Left cardiac atrium (tissue), 4 donors: ENCODE data around the gene SNN. TPM values are rescaled to one million over a fixed set of nuclear protein-coding genes. Genes with fewer than 3 reads are reported as not detected.

Source experiments
- ATAC-seq, 2 donors: fragments of 200-7000 bp; cut with Tn5 transposase; one replicate each; pipeline ENCODE4 v1.9.1; 2020; ENCODE audit warnings: mild to moderate bottlenecking in 2 of 2, moderate library complexity in 2 of 2
- DNase-seq: peaks from one replicate; pipeline ENCODE4 v3.0.0-alpha.2; 2020
- intact Hi-C, 2 donors: fragments of 100-400 bp; cut with DNase I; formaldehyde crosslinking; loops; one replicate each; pipeline versions ENCODE4 v1.14.1 to v1.15.1; 2022 to 2023
- total RNA-seq, 2 donors: library from RNA; stranded (reverse); fragmentation: NEBNext Ultra II Directional; extraction: Animal tissue kit (Norgen Biotek cat#: 25700); gene quantifications; one replicate each; pipeline ENCODE4 v1.2.1, GENCODE V29; 2021
- donor health status: DM: no; HTN: yes; CAD: no.
- donor health status: DM: no; HTN: yes; CAD: no; lungs with severe emphysema.
- donor health status: DM: yes; HTN: yes; CAD: no.
- donor health status: Dilated cardiomyopathy.

Gene SNN
- total RNA-seq, 2 donors from 2014 or later, result 27.5 to 33.7 TPM

DNA sequence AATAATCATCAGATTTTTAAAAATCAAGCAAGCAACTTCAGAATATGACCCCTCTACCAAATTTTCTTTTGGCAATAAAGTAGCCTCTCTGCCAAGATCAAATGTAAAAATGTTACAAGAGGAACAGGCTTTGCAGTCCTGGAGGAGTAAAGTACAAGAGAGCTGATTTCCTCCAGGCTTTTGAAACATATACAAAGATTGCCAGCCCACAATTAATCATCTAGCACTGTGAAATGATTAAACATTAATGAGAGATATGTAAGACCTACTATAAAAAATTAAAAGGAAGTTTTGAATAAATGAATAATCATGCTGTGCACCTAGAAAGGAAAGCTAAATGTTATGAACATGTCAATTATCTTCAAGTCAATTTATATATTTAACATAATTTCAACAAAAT, 48.1 kb downstream of the SNN start:
- ATAC-seq (no peak), DNase-seq (no peak)
- intact Hi-C loops, result loop anchor here (5.0 to 10.0 kb wide), 2 partner anchors 182 to 184 kb away; no protein-coding TSS in a partner anchor

DNA sequence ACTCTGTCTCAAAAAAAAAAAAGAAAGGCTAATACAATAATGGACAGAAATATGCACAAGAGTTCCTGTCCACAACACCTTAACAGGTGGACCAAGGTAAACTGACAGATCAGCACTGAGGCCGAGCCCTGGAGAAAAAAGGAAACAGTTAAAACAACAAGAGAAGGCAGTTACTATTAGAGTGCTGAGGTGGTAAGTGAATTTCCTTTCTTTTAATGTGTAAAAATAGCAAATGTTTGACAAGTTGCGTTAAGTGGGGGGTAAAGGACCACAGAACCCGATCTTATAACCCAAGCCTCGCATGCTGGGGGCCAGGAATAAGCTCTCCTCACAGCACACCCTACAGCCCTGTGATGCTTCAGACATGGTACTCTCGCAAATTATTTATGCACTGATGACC, 49.6 kb downstream of the SNN start:
- ATAC-seq, result no peak
- DNase-seq, result no peak
- intact Hi-C loops, result loop anchor here (2.0 to 10.0 kb wide), 3 partner anchors 183 to 319 kb away; no protein-coding TSS in a partner anchor

- ATAC-seq, result no peak
- intact Hi-C loops, result loop anchor here (2.0 to 10.0 kb wide), 3 partner anchors 184 to 320 kb away; no protein-coding TSS in a partner anchor
- DNase-seq, result no peak
Measured at GRCh38 chr16:11719171-11719570, 50.9 kb downstream of the SNN start.

GRCh38 chr16:11719762-11720161, 51.5 kb downstream of the SNN start:
- DNase-seq (no peak), ATAC-seq (no peak)
- intact Hi-C loops, result loop anchor here (2.0 to 10.0 kb wide), 3 partner anchors 185 to 321 kb away; no protein-coding TSS in a partner anchor

DNA sequence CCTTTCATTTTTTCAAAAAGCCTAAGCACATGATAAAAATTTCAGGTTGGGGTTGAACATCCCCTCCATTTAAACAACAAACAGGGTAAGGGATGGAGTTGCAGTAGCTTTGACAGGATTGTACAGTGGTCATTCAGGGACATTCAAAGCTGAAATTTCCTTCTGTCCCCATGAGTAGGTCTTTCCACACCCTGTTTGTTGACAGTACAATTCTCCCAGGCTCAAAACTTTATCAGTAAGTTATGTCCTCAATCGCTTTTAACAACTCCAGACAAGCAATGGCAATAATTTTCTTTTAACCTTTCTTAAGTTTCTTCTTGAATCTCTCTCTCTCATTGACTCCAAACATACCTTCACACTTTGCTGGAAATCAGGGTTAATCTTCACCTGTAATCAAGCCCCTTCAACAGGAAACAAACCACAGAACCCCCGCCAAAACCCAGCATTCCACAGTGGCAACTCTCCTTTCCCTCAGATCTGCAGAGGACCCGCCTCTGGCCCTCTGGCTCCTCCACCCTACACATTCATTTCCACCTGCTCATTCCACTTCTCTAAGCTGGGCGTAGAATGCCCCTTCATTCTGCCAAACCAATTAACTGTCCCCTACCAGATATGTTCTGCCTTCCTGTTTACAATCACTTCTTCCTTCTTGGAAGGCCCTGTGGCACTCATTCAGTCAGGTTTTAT, 53.7 kb downstream of the SNN start:
- intact Hi-C loops, result no loop called here
- ATAC-seq, result no peak
- DNase-seq, result no peak

DNA sequence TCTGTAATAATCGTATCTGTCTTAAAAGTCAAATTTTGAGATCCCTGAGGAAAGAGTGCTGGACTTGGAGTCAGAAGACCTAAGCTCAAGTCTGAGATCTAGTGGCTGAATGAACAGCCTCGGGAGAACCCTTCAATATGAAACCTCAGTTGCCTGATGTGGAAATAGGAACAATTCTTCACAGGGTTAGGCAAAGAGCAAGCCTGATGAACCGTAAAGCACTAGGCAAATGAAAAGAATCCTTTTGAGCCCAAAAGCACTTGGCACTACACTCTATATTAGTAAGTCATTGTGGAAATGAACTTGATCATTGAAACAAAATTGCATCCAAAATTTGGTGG, 54.2 kb downstream of the SNN start:
- intact Hi-C loops, result no loop called here
- no peak for DNase-seq

DNA sequence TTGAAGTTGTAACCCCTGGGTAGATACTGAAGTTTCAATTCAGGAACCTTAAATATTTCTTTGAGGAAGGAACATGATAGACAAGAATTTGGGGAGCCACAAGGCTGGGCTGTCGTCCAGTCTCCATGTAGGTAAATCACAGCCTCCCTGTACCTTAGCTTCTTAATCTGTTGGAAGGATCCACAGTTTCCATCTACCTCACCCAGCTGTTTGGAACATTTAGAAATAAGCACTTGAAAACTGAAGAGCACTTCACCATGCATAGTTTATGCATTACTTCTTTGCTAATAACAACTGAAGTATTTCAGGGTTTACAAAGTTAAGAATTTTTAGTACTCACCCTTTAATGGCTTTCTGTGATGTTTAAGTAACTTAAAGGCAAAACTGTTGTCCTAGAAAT, 57.2 kb downstream of the SNN start:
- DNase-seq (no peak), ATAC-seq (no peak)
- intact Hi-C loops, result no loop called here

More for the DNA sequence above, 54.2 kb downstream of the SNN start:
- ATAC-seq, result no peak

DNA sequence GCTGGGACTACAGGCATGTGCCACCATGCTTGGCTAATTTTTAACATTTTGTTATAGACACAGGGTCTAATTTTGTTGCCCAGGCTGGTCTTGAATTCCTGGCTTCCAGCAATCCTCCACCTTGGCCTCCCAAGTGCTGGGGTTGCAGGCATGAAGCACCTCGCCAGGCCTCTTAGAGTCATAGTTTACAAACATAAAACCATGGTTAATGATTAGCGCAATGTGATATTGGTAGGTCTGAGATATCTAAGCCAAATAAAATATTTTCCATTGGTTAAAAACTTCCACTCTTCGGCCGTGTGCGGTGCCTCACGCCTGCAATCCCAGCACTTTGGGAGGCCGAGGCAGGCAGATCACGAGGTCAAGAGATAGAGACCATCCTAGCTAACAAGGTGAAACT, 57.8 kb downstream of the SNN start:
- ATAC-seq (no peak), DNase-seq (no peak)
- intact Hi-C loops, result no loop called here

DNA sequence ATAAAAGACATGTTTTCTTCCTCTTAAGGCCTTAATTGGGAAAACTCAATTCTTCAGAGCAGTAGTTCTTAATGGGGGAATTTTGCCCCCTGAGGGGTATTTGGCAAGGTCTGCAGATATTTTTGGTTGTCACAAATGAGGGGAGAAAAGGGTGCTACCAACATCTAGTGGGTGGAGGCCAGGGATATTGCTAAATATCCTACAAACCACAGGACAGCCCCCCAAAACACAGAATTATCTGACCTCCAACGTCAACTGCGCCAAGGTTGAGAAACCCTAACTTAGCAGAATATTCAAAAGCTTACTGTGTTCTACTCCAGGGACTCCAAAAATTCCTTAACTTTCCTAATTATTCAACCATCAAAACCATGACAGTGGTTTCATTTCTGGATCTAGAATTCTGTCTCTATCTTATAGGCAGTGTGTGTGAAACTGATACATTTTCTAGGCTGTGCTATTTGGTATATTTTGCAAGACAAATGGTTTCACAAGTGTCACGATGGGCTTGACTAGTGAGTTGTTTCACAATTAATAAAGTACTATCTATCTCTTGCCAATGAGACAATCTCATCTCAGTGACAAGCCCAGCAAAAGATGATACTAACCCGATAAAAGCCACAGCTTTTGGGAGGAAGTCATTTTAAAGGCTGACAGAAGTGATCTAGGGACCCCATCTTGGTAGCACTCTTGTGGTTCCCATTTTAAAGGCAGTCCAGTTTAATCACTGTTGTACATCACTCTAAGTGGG, 59.7 kb downstream of the SNN start:
- ATAC-seq (no peak), DNase-seq (no peak)
- intact Hi-C loops, result no loop called here

Other genes with a start within 250 kb of the SNN start
- 10 to 100 TPM; 76.3 to 86.0 TPM for gene LITAF, start 81.5 kb upstream of the SNN start, total RNA-seq
- 10 to 100 TPM; 21.8 to 30.4 TPM for gene TXNDC11, start 74.4 kb downstream of the SNN start, total RNA-seq
- 10 to 100 TPM; 24.0 to 28.2 TPM for gene ZC3H7A, start 128.8 kb downstream of the SNN start, total RNA-seq
- gene RSL1D1, start 183.1 kb downstream of the SNN start, total RNA-seq, result 100 to 1,000 TPM in 1 of 2 donors, 10 to 100 TPM in 1; 98.4 to 113 TPM
- gene GSPT1, start 247.5 kb downstream of the SNN start, total RNA-seq, result 100 to 1,000 TPM in 1 of 2 donors, 10 to 100 TPM in 1; 87.5 to 111 TPM